Ovary (tissue), 9 donors: Measurements from ENCODE around the gene SPAG9. TPM values are rescaled to one million over a fixed set of nuclear protein-coding genes. Genes with fewer than 3 reads are reported as not detected.
"Not testable (repeated sequence)": the region's sequence is repeated elsewhere in the genome, so short reads cannot be mapped to it uniquely, and the experiment has no call there.

Source experiments
- DNase-seq, 5 donors: peaks; one replicate each; pipeline ENCODE4 v3.0.0-alpha.2; 2019 to 2020
- H3K27ac ChIP-seq, 2 donors: fragments of 200-600 bp; one replicate each; pipeline versions ENCODE4 v1.5.1 to v1.8.0; 2019 to 2022
- H3K27me3 ChIP-seq: fragments of 200-600 bp; one replicate; pipeline ENCODE4 v1.8.0; 2022
- H3K36me3 ChIP-seq: fragments of 200-600 bp; sonication (generic); one replicate; pipeline ENCODE4 v1.5.1; 2019
- H3K4me1 ChIP-seq: one replicate; pipeline ENCODE4 v1.8.1; 2013; ENCODE audit warnings: mild to moderate bottlenecking, moderate library complexity; ENCODE audit not compliant: insufficient read depth
- H3K4me3 ChIP-seq: fragments of 200-600 bp; sonication (generic); one replicate; pipeline ENCODE4 v1.5.1; 2017
- H3K9me3 ChIP-seq, 2 donors: fragments of 200-600 bp in 1 of 2; sonication (generic) in 1 of 2; one replicate each; pipeline versions ENCODE4 v1.5.1 to v1.8.1; 2013 to 2019; ENCODE audit warnings: mild to moderate bottlenecking in 1 of 2, moderate library complexity in 1 of 2
- EP300 ChIP-seq: sonication (generic); formaldehyde crosslinking; IDR thresholded peaks from one replicate; pipeline ENCODE4 v1.6.1; 2017; ENCODE audit warnings: antibody characterized with exemption
- POLR2A ChIP-seq: fragments of 450-650 bp; IDR thresholded peaks from one replicate; pipeline ENCODE4 v1.6.1; 2017; ENCODE audit warnings: antibody characterized with exemption, mild to moderate bottlenecking, moderate library complexity
- WGBS, 3 donors: extraction: QIAGEN DNeasy Blood & Tissue Kit in 1 of 3; methylation state at CpG; one replicate each; pipeline versions ENCODE4 v1.1.5 to v1.1.7; 2013 to 2017; 5-methylcytosine and 5-hydroxymethylcytosine counted together
- intact Hi-C, 4 donors: fragments of 100-400 bp; cut with DNase I; formaldehyde crosslinking; loops; one replicate each; pipeline versions ENCODE4 v1.11.0 to v1.15.1; 2022 to 2023
- polyA plus RNA-seq, 2 donors: library from polyadenylated mRNA; stranded (reverse); fragments of 200-250 nt in 1 of 2; fragments of 350-450 nt in 1 of 2; fragmentation: Illumina TruSeq in 1 of 2; extraction: RNeasy Lipid Tissue Mini Kit (QIAGEN cat#74804) in 1 of 2; gene quantifications; one replicate each; pipeline ENCODE4 v1.2.3, GENCODE V29; 2013 to 2014
- total RNA-seq, 7 donors: library from RNA; depleted of rRNA in 2 of 7; stranded (reverse); fragments of >200 nt in 2 of 7; fragmentation: NEBNext Ultra II Directional in 3 of 7; extraction: Animal tissue kit (Norgen Biotek cat#: 25700) in 3 of 7; gene quantifications; one replicate each; pipeline versions ENCODE4 v1.1.0 to v1.2.4, GENCODE V29; 2016 to 2023
- TF ChIP-seq, protein P1 (sequence below), 3 donors: fragments of 450-650 bp in 2 of 3; fragments of 200-600 bp in 1 of 3; IDR thresholded peaks; one replicate each; pipeline versions ENCODE4 v1.5.1 to v1.8.0; 2016 to 2022; ENCODE audit warnings: antibody characterized with exemption in 3 of 3, mild to moderate bottlenecking in 1 of 3
- donor health status: DM: no; HTN: no; CAD: no; lungs with moderate emphysema.
- donor health status: DM: no; HTN: no; CAD: no.
- donor health status: Bipolar disorder and iron deficiency.
- donor health status: DM: yes; HTN: yes; CAD: no.
- donor health status: DM: no; HTN: no; CAD: no.
- donor health status: DM: yes; HTN: yes; CAD: no.

SPAG9 gene
- total and polyA plus RNA-seq, 9 donors, result 28.8 to 103 (median 79.4) TPM

DNA sequence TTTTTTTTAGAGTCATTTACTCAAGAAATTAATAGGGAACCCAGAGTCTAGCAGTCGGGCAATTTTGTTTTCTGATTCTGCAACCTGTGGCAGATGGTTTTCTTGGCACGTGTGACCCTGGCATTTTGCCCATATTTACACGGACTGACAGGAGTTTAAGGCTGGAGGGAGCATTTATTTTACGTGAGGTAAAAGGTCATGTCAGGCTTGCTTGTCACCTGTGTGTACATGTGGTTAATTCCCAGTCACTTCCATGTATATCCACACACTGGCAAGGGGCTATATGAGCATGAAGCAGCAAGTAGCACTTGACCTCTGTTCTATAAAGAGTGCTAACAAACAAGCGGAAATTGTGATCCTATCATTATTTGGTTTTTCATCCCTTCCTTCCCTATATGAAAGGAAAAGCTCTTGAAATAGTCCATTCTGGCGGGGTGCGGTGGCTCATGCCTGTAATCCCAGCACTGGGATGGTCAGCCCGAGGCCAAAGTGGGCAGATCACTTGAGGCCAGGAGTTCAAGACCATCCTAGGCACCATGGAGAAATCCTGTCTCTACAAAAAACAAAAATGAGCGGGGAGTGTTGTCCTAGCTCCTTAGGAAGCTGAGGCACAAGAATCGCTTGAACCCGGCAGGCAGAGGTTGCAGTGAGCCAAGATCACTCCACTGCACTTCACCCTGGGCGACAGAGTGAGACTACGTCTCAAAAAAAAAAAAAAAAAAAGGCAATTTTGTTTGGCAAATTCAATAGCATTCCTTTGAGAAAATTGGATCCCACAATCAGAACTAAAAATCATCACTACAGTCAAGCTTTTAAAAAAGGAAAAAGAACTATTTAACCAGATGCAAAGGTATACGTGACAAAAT, 2.1 kb downstream of the SPAG9 start:
- DNase-seq, result peak in 4 of 5 donors; percentile 35 to 51 (median 48)
- Histone ChIP-seq H3K4me1 (peaks cover 13% of the 10 kb centered on the region), H3K9me3 (no peaks in the 10 kb centered on the region), H3K4me3 (peak overlapping the region; percentile 89), H3K36me3 (no peaks in the 10 kb centered on the region), H3K27me3 (no peaks in the 10 kb centered on the region), H3K27ac (peak overlapping the region in 1 of 2 donors; percentile 99)
- intact Hi-C loops, result loop anchor here in 1 of 4 donors (5.0 kb wide), 1 partner anchor 34 kb away; the partner anchor contains the start of gene NME1
- 47 to 55% (median 53%) methylated on average over 14 of the region's 14 CpGs for WGBS, 3 donors
- TF ChIP-seq, protein P1, sequence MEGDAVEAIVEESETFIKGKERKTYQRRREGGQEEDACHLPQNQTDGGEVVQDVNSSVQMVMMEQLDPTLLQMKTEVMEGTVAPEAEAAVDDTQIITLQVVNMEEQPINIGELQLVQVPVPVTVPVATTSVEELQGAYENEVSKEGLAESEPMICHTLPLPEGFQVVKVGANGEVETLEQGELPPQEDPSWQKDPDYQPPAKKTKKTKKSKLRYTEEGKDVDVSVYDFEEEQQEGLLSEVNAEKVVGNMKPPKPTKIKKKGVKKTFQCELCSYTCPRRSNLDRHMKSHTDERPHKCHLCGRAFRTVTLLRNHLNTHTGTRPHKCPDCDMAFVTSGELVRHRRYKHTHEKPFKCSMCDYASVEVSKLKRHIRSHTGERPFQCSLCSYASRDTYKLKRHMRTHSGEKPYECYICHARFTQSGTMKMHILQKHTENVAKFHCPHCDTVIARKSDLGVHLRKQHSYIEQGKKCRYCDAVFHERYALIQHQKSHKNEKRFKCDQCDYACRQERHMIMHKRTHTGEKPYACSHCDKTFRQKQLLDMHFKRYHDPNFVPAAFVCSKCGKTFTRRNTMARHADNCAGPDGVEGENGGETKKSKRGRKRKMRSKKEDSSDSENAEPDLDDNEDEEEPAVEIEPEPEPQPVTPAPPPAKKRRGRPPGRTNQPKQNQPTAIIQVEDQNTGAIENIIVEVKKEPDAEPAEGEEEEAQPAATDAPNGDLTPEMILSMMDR (IDR thresholded peaks at IDR 0.05), result no peak
- TF ChIP-seq POLR2A, result no peak
- no peak for TF ChIP-seq EP300

DNA sequence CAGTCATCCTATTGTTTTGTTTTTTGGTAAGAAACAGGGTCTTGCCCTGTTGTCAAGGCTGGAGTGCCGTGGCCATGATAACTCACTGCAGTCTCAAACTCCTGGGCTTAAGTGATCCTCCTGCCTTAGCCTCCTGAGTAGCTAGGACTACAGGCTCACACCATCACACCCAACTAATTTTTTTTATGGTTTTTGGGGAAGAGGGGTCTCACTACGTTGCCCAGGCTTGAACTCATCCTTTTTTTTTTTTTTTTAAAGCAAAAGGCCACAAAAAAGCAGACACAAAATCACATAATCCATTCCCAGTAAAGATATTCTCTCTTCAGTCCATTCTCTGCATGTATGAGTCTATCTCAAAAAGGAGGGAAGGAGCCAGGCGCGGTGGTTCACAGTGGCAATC, 5.5 kb downstream of the SPAG9 start:
- intact Hi-C loops, result loop anchor here in 1 of 4 donors (5.0 kb wide), 1 partner anchor 37 kb away; the partner anchor contains the start of gene NME1
- DNase-seq, result no peak
- no peak for TF ChIP-seq EP300
- TF ChIP-seq POLR2A, result no peak
- TF ChIP-seq, protein P1 (IDR thresholded peaks at IDR 0.05), result no peak
- no peak overlapping the region for H3K27ac ChIP-seq
- peaks cover 11% of the 10 kb centered on the region for H3K4me1 ChIP-seq
- no peaks in the 10 kb centered on the region for H3K36me3 ChIP-seq
- WGBS, 3 donors, result 85 to 87% (median 85%) methylated on average over 4 of the region's 4 CpGs
- no peak overlapping the region for H3K4me3 ChIP-seq
- H3K9me3 ChIP-seq, result no peaks in the 10 kb centered on the region
- H3K27me3 ChIP-seq, result no peaks in the 10 kb centered on the region

DNA sequence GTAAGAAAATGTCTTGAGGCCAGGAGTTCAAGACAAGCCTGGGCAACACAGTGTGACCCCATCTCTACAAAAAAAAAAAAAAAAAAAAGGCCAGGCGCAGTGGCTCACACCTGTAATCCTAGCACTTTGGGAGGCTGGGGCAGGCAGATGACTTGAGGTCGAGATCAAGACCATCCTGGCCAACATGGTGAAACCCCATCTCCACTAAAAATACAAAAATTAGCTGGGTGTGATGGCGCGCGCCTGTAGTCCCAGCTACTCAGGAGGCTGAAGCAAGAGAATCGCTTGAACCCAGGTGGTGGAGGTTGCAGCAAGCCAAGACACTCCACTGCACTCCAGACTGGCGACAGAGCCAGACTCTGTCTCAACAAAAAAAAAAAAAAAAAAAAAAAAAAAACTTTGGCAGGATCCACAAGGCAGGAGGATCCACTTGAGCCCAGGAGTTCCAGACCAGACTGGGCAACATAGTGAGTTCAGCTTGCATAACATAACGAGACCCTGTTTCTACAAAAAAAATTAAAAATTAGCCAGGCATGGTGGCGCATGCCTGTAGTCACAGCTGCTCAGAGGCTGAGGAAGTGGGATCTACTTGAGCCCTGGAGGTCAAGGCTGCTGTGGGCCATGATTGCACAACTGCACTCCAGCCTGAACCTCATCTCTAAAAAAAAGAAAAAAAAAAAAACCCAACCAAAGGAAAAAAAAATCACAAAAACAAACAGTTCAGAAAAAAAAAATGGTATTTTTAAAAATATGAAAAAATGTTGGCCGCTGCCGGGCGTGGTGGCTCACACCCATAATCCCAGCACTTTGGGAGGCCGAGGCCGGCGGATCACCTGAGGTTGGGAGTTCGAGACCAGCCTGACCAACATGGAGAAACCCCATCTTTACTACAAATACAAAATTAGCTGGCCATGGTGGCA, 8.1 kb downstream of the SPAG9 start:
- WGBS, 3 donors, result 52 to 67% (median 62%) methylated on average over 16 of the region's 16 CpGs
- peak; percentile 73 to 90 (median 85) for DNase-seq
- H3K27ac ChIP-seq, result peak overlapping the region in 1 of 2 donors; percentile 27

DNA sequence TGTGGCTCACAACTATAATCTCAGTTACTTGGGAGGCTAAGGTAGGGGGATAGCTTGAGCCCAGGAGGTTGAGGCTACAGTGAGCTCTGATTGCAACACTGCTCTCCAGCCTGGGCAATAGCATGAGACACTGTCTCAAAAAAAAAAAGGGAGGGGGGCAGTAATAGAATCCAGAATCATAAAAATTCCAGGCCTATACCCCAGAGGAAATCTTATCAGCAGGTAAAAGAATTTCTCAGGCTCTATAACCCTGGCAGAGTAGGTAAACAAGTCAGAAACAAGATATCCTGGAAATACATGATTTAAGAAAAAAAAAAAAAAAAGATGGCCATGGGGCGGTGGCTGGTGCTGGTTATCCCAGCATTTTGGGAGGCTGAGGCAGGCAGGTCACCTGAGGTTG, 12.9 kb downstream of the SPAG9 start:
- no peak overlapping the region for H3K4me3 ChIP-seq
- H3K27ac ChIP-seq, result no peak overlapping the region
- WGBS, 3 donors, result 88 to 100% (median 92%) methylated on average over 1 of the region's 1 CpG
- no peaks in the 10 kb centered on the region for H3K9me3 ChIP-seq
- no peaks in the 10 kb centered on the region for H3K27me3 ChIP-seq
- H3K4me1 ChIP-seq, result peaks cover 6% of the 10 kb centered on the region
- intact Hi-C loops, result no loop called here
- no peak for DNase-seq
- TF ChIP-seq EP300, result no peak
- no peak for TF ChIP-seq POLR2A
- TF ChIP-seq, protein P1 (IDR thresholded peaks at IDR 0.05), result no peak
- no peaks in the 10 kb centered on the region for H3K36me3 ChIP-seq

More for the DNA sequence above, 8.1 kb downstream of the SPAG9 start:
- H3K9me3 ChIP-seq, H3K4me3 ChIP-seq, H3K4me1 ChIP-seq, H3K27me3 ChIP-seq, intact Hi-C loops, H3K36me3 ChIP-seq: not testable (repeated sequence)
